SK-N-MC (cell line): Measurements from ENCODE around the gene VEGFB.

ENCODE experiments used
- EZH2 ChIP-seq: fragments of 200-600 bp; sonication (generic); IDR thresholded peaks from one replicate; pipeline ENCODE4 v1.6.1; 2017; ENCODE audit warnings: antibody characterized with exemption
- FOXP2 ChIP-seq: optimal IDR thresholded peaks from 2 replicates; pipeline ENCODE3; 2011; ENCODE audit warnings: mild to moderate bottlenecking, moderate library complexity; ENCODE audit not compliant: insufficient read depth; ENCODE audit errors: extremely low read length, control extremely low read depth
- POLR2AphosphoS5 ChIP-seq: IDR thresholded peaks from 2 replicates; pipeline ENCODE4 v1.6.1; 2012; ENCODE audit warnings: mild to moderate bottlenecking, low read depth, low read length, borderline replicate concordance

DNA sequence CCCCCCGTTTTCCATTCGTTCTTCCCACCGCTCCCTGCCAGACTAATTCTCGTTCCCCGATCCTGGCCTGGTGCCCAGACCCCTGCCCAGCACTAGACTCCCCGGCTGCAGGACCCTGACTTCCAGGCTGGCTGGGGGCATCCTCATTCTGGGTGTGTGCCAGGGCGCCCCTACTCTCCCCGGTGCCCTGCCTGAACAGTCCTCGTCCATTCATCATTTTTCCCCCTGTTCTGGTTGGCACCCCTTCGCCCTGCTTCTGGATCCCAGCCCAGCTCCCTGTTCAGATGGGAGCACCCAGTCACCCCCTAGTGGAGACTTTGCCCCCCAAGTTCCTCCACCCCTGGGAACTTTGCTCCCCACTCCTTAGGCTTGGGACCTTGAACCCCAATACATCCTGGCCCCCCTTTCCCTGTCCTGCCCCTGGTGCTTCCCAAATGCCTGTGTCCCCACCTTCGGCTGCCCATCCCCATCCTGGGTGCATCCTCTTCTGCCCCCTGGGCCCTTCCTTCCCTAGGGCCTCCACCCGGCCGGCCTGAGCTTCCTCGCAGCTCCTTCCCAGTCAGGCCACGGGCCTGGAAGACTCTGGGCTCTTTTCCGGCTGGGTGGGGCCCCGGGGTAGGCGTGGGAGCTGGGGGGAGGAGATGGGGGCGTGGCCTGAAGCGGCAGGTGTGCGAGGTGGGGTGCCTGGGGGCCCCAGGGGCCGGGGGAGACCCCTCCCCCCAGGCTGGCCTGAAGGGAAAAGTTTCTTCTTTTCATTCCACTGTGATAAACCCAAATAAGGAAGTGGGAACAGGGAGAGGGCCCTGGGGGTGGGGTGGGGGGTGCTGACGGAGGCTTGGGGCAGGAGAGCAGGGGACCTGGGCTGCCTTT is 17.9 kb downstream of the VEGFB start:
- TF ChIP-seq POLR2AphosphoS5 (peak; percentile 59; the same call in 1 of the 2 replicates), EZH2 (no peak), FOXP2 (no peak)
